Effector memory CD8-positive, alpha-beta T cell (primary cell): ENCODE data around the gene NDFIP1.

ENCODE experiments used
- ATAC-seq: fragments of 150-1000 bp; cut with Tn5 transposase; replicated peaks from 2 replicates; pipeline ENCODE4 v1.10.0; 2021; ENCODE audit warnings: mild to moderate bottlenecking, moderate library complexity
- DNase-seq, 3 experiments: peaks; one replicate each; pipeline ENCODE4 v3.0.0; 2021
- H3K27ac Mint-ChIP-seq, 2 donors: one replicate each; pipeline ENCODE4 v1.8.0; 2022; ENCODE audit warnings: mild to moderate bottlenecking in 2 of 2, mixed read lengths in 2 of 2, moderate library complexity in 2 of 2
- H3K27me3 Mint-ChIP-seq, 2 donors: one replicate each; pipeline ENCODE4 v1.8.0; 2022; ENCODE audit warnings: mixed read lengths in 2 of 2
- H3K36me3 Mint-ChIP-seq: one replicate; pipeline ENCODE4 v1.8.0; 2022; ENCODE audit warnings: mild to moderate bottlenecking, moderate library complexity, mixed read lengths; ENCODE audit not compliant: insufficient read depth
- H3K4me1 Mint-ChIP-seq, 2 donors: one replicate each; pipeline ENCODE4 v1.8.0; 2022; ENCODE audit warnings: low read depth in 2 of 2, mixed read lengths in 2 of 2
- H3K4me3 Mint-ChIP-seq, 2 donors: one replicate each; pipeline ENCODE4 v1.8.0; 2022; ENCODE audit warnings: mild to moderate bottlenecking in 2 of 2, mixed read lengths in 2 of 2, moderate library complexity in 2 of 2
- H3K9me3 Mint-ChIP-seq, 2 donors: one replicate each; pipeline ENCODE4 v1.8.0; 2022; ENCODE audit warnings: mixed read lengths in 2 of 2

The NDFIP1 gene

GRCh38 chr5:142098275-142098674 is 10.3 kb upstream of the NDFIP1 start:
- no peaks in the 10 kb centered on the region for H3K9me3 Mint-ChIP-seq
- H3K4me1 Mint-ChIP-seq, result peaks cover 11 to 13% of the 10 kb centered on the region in 2 donors
- H3K27ac Mint-ChIP-seq, result peak overlapping the region; percentile 55 to 77
- H3K36me3 Mint-ChIP-seq, result peaks cover 5% of the 10 kb centered on the region
- H3K4me3 Mint-ChIP-seq, result no peak overlapping the region
- ATAC-seq (no peak), DNase-seq (no peak)
- H3K27me3 Mint-ChIP-seq, result no peaks in the 10 kb centered on the region

GRCh38 chr5:142098931-142099330 is 9.6 kb upstream of the NDFIP1 start:
- DNase-seq, result no peak
- Mint-ChIP-seq H3K27me3 (no peaks in the 10 kb centered on the region), H3K4me3 (no peak overlapping the region), H3K36me3 (peaks cover 5% of the 10 kb centered on the region), H3K4me1 (peaks cover 11 to 13% of the 10 kb centered on the region in 2 donors), H3K9me3 (no peaks in the 10 kb centered on the region), H3K27ac (no peak overlapping the region)
- ATAC-seq, result no peak

- ATAC-seq, result no peak
- Mint-ChIP-seq H3K9me3 (no peaks in the 10 kb centered on the region), H3K27me3 (no peaks in the 10 kb centered on the region), H3K4me1 (peaks cover 13 to 18% of the 10 kb centered on the region in 2 donors), H3K27ac (peak overlapping the region in 1 of 2 donors; percentile 66), H3K4me3 (no peak overlapping the region), H3K36me3 (peaks cover 13% of the 10 kb centered on the region)
- no peak for DNase-seq
Observed at GRCh38 chr5:142100307-142100706, 8.3 kb upstream of the NDFIP1 start.

- Mint-ChIP-seq H3K4me3 (no peak overlapping the region), H3K36me3 (peaks cover 8% of the 10 kb centered on the region), H3K9me3 (no peaks in the 10 kb centered on the region), H3K27me3 (no peaks in the 10 kb centered on the region), H3K4me1 (peaks cover 8 to 12% of the 10 kb centered on the region in 2 donors), H3K27ac (no peak overlapping the region)
- ATAC-seq (no peak), DNase-seq (no peak)
Observed at GRCh38 chr5:142102980-142103740, 5.4 kb upstream of the NDFIP1 start.

GRCh38 chr5:142104491-142104890 is 4.1 kb upstream of the NDFIP1 start:
- H3K4me1 Mint-ChIP-seq, result peaks cover 14 to 16% of the 10 kb centered on the region in 2 donors

GRCh38 chr5:142106061-142106460 is 2.5 kb upstream of the NDFIP1 start:
- Mint-ChIP-seq H3K4me1 (peaks cover 24 to 31% of the 10 kb centered on the region in 2 donors), H3K4me3 (no peak overlapping the region), H3K36me3 (peaks cover 24% of the 10 kb centered on the region), H3K27me3 (no peaks in the 10 kb centered on the region), H3K9me3 (no peaks in the 10 kb centered on the region), H3K27ac (no peak overlapping the region)
- DNase-seq (no peak), ATAC-seq (no peak)

More at GRCh38 chr5:142104491-142104890, 4.1 kb upstream of the NDFIP1 start:
- Mint-ChIP-seq H3K36me3 (peaks cover 13% of the 10 kb centered on the region), H3K27ac (peak overlapping the region; percentile 77 to 83), H3K9me3 (no peaks in the 10 kb centered on the region), H3K4me3 (no peak overlapping the region), H3K27me3 (no peaks in the 10 kb centered on the region)
- DNase-seq (peak in 2 of 3 experiments; percentile 6 to 12), ATAC-seq (peak; percentile 34)

- no peak for DNase-seq
- peaks cover 29 to 38% of the 10 kb centered on the region in 2 donors for H3K4me1 Mint-ChIP-seq
- no peak overlapping the region for H3K4me3 Mint-ChIP-seq
- H3K36me3 Mint-ChIP-seq, result peaks cover 27% of the 10 kb centered on the region
- no peak for ATAC-seq
- H3K27me3 Mint-ChIP-seq, result no peaks in the 10 kb centered on the region
- H3K9me3 Mint-ChIP-seq, result no peaks in the 10 kb centered on the region
- H3K27ac Mint-ChIP-seq, result peak overlapping the region in 1 of 2 donors; percentile 93
Observed at GRCh38 chr5:142107036-142107735, 1.4 kb upstream of the NDFIP1 start.

GRCh38 chr5:142107736-142108431 is 695 bp upstream of the NDFIP1 start:
- peak overlapping the region; percentile 93 to 98 for H3K4me3 Mint-ChIP-seq
- DNase-seq, result no peak
- peak overlapping the region; percentile 93 to 98 for H3K27ac Mint-ChIP-seq
- ATAC-seq, result no peak
- no peaks in the 10 kb centered on the region for H3K27me3 Mint-ChIP-seq
- peaks cover 32 to 41% of the 10 kb centered on the region in 2 donors for H3K4me1 Mint-ChIP-seq
- peaks cover 27% of the 10 kb centered on the region for H3K36me3 Mint-ChIP-seq
- no peaks in the 10 kb centered on the region for H3K9me3 Mint-ChIP-seq

GRCh38 chr5:142109331-142110045 is 909 bp downstream of the NDFIP1 start:
- H3K9me3 Mint-ChIP-seq, result no peaks in the 10 kb centered on the region
- H3K27me3 Mint-ChIP-seq, result no peaks in the 10 kb centered on the region
- H3K4me1 Mint-ChIP-seq, result peaks cover 39 to 53% of the 10 kb centered on the region in 2 donors
- H3K36me3 Mint-ChIP-seq, result peaks cover 30% of the 10 kb centered on the region
- peak in 2 of 3 experiments; percentile 17 to 22 for DNase-seq
- peak overlapping the region; percentile 93 to 98 for H3K27ac Mint-ChIP-seq
- H3K4me3 Mint-ChIP-seq, result peak overlapping the region; percentile 93 to 98
- ATAC-seq, result peak; percentile 21

- Mint-ChIP-seq H3K4me3 (peak overlapping the region; percentile 93 to 98), H3K36me3 (peaks cover 25% of the 10 kb centered on the region), H3K27me3 (no peaks in the 10 kb centered on the region), H3K27ac (peak overlapping the region; percentile 93 to 98), H3K9me3 (no peaks in the 10 kb centered on the region), H3K4me1 (peaks cover 34 to 47% of the 10 kb centered on the region in 2 donors)
- ATAC-seq (no peak), DNase-seq (no peak)
Observed at GRCh38 chr5:142110046-142110531, 1.5 kb downstream of the NDFIP1 start.

GRCh38 chr5:142110988-142111687 is 2.6 kb downstream of the NDFIP1 start:
- no peaks in the 10 kb centered on the region for H3K9me3 Mint-ChIP-seq
- DNase-seq, result no peak
- peaks cover 33 to 48% of the 10 kb centered on the region in 2 donors for H3K4me1 Mint-ChIP-seq
- no peak overlapping the region for H3K27ac Mint-ChIP-seq
- peak overlapping the region; percentile 93 to 98 for H3K4me3 Mint-ChIP-seq
- no peaks in the 10 kb centered on the region for H3K27me3 Mint-ChIP-seq
- ATAC-seq, result no peak
- peaks cover 26% of the 10 kb centered on the region for H3K36me3 Mint-ChIP-seq

GRCh38 chr5:142114687-142115086 is 6.1 kb downstream of the NDFIP1 start:
- Mint-ChIP-seq H3K27ac (no peak overlapping the region), H3K9me3 (no peaks in the 10 kb centered on the region), H3K4me3 (no peak overlapping the region), H3K27me3 (no peaks in the 10 kb centered on the region), H3K4me1 (peaks cover 39 to 63% of the 10 kb centered on the region in 2 donors), H3K36me3 (peaks cover 22% of the 10 kb centered on the region)
- ATAC-seq (no peak), DNase-seq (no peak)
